Stimulated activated CD8-positive, alpha-beta memory T cell treated with anti-CD3 and anti-CD28 coated beads, Interleukin-7, amount 100 ng/mL, for 48 hours (primary cell): ENCODE measurements around the gene GRAP.

Experiments
- DNase-seq, 2 donors: peaks; one replicate each; pipeline ENCODE4 v3.0.0-alpha.2; 2020; ENCODE audit warnings: low read depth in 1 of 2; ENCODE audit errors: extremely low read depth in 1 of 2

The GRAP gene

GRCh38 chr17:19019041-19019941, 27.5 kb downstream of the GRAP start:
- no peak for DNase-seq

- no peak for DNase-seq
Measured at GRCh38 chr17:19018600-19018950, 28.2 kb downstream of the GRAP start.

GRCh38 chr17:19017804-19018599, 28.8 kb downstream of the GRAP start:
- DNase-seq, result no peak

DNA sequence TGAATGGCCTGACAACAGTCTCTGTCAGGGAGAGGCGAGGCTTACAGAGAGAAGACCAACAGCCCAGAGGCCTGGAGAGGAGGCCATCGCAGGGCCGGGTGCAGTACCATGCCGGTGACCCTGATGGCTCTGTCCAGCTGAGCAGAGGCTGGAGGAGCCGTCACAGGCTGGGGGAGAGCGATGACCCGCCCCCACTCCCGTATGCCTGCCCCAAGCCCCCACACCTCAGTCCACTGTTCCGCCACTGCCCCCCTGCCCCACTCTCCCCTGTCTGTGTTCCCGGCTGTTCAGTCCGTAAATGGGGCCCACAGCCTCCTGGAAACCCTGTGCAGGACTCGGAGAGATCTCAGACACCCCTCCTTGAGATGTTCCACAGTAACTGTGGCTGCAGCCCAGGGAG, 29.4 kb downstream of the GRAP start:
- DNase-seq, result no peak

DNA sequence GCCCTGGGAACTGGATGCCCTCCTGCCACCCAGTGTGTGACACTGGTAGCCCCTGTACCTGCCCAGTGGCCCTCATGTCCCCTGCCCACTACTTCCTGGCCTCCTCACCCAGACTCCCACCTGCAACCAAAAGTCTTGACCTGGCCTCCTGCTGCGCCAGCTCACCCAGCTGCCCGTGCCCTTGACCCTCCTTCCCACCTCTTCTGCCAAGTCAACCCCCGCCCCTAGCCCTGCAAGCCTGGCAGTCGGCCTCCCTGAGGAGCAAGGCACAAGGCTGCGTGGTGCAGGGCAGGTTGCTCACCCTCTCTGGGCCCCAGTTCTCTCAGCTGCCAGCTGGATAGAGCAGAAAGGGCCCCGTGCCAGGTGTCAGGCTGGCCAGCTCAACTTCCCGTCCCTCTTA, 29.9 kb downstream of the GRAP start:
- no peak for DNase-seq

DNA sequence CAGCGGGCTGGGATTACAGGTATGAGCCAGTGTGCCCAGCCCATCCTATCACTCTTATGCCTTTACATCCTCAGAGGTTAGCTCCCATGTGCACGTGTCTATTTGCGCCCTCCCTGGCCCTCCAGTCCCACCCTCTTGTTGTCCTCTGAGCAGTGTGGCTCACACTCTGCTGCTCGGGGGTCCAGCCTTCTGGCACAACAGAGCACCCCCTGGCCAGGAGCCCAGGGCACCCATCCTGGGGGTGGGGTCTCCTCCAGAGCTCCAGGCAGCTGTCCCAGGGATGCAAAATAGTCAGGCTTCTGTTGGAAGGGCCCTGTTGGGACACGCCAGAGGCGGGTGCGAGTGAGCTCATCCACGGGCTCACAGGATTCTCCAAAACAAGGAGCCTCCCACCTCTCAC, 30.5 kb downstream of the GRAP start:
- DNase-seq, result no peak

GRCh38 chr17:19015428-19015827, 31.3 kb downstream of the GRAP start:
- DNase-seq, result no peak

DNA sequence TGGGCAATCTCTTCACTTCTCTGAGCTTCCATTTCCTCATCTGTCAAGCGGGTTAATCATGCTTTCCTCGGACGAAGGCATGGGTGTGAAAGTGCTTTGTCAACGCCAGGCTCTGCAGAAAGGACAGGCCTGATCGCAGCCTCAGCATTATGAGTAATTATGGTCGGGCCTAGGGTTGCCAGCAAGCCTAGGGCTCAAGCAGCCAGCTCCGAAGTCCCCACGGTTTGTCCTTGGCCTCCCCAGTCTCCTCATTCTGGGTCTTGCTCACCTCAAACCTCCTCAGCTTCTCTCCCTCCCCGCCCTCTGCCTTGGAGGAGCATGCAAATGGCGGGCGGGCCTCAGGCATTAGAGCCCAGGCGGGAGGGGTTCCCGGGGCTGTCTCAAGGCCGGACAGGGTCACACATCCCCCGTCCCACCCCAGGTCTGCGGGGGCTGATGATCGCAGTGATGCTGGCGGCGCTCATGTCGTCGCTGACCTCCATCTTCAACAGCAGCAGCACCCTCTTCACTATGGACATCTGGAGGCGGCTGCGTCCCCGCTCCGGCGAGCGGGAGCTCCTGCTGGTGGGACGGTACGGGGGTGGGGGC, 32.0 kb downstream of the GRAP start:
- no peak for DNase-seq

DNA sequence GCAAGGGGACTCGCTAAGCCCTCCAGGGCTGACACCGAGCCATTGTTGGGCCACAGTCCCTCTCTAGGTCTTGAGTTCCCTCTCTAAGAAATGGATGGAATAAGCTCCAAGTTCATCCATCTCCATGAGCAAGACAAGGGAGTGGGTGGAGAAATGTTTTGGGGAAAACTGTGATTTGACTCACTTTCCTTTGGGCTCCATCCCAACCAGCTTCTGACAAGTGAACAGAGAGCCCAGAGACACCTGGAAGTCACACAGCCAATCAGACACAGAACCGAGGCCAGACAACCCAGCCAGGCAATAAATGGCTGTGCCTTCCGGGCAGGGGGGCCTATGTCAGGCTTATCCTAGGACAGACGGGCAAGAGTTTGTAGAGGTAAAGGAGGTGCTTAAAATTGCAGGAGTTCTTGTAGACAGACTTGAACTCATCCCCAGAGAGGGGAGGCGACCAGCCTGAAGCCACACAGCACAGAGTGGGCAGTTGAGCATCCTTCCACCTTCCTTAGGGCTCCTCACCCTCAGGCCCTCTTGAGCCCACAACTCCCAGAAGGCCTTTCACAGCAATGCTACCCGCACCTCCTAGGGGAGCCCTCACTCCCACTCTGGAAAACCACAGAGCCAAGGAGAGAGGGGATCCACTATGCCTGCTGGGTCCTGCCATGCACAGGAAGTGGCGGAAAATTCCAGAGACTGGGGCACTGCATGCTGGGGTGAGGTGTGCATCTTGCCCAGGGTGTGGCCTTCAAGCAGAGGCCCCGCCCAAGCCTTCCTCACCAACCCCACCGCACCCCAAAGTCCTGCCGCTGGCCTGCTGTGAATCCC, 32.7 kb downstream of the GRAP start:
- DNase-seq, result no peak

DNA sequence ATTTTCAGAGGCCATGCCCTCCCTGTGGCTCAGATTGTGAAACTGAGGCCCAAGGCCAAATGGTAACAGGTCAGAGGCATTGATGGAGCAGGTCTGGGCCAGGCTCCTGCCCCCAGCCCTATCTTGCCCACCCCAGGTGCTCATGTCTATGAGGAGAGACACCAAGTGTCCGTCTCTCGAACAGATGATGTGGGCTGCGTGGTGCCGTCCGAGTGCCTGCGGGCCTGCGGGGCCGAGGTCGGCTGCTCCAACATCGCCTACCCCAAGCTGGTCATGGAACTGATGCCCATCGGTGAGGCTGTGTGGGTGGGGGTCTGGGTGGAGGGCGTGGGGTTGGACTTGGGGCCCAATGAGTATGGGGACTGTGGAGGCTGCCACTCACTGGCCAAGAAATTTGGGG, 33.5 kb downstream of the GRAP start:
- DNase-seq, result no peak

DNA sequence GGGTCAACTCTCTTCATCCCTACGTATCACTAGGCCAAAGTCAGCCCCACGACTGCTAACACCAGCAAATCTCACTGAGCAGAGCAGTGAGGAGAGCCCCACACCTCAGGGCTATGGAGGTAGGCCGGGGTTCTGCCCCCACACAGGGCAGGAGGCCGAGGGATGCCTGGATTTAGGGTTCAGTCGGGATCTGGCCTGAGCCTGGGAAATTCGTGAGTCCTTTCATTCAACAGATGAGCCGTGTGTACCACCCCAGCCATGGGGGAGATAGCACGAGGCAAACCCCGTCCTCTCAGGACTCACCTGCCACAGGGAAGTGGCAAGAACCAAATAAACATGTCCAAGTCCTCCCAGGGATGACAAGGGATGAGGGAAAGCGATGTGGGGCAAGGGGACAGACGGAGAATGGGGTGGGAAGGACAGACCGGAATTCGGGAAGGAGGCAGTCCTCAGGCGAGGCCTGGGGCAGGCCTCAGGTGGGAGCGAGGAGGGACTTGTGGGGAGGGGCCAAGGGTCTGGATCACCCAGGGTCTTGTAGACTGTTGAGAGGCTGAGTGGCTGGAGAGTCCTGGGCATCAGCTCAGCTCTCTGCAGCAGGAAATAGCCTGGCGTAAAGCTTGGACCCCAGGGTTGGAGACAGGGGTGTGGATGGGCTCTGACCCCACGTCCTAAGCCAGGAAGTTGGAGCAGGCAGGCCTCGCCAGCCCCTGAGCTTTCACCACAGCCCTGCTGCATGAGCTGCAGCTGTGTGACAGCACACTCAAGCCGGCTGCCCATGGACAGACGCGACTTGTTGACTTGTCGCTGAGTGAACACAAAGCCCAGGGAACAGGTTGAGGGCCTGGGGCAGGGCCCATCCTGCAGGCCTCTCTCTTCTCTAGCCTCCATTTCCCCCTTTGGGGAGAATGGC, 34.3 kb downstream of the GRAP start:
- DNase-seq, result no peak

- DNase-seq, result no peak
Measured at GRCh38 chr17:19011581-19011980, 35.2 kb downstream of the GRAP start.

- no peak for DNase-seq
Measured at GRCh38 chr17:19010729-19011505, 35.8 kb downstream of the GRAP start.

GRCh38 chr17:19009970-19010369, 36.8 kb downstream of the GRAP start:
- no peak for DNase-seq

- DNase-seq, result no peak
Measured at GRCh38 chr17:19006698-19007097, 40.1 kb downstream of the GRAP start.

DNA sequence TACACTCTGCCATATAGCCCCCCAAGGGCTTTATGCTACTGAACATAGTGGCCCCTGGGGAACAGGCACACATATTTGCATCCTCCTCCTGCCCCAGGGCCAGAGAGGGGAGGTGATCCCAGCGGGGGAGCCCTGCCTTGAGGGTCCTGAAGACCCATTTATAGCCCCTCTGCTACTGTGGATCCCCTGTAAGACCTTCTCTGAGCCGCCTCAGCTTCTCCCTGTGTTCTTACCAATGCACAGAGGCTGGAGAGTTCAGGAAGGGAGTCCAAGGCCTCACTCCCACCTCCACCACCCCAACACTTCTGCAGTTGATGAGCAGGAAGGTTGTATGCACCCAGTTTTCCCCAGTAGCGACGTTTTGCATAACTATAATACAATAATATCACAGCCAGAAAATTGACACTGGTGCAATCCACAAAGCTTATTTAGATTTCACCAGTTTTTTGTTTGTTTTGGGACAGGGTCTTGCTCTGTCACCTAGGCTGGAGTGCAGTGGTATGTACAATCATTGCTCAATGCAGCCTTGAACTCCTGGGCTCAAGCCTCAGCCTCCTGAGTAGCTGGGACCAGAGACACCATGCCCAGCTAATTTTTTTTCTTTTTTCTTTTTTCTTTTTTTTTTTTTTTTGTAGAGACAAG, 40.8 kb downstream of the GRAP start:
- DNase-seq, result no peak

DNA sequence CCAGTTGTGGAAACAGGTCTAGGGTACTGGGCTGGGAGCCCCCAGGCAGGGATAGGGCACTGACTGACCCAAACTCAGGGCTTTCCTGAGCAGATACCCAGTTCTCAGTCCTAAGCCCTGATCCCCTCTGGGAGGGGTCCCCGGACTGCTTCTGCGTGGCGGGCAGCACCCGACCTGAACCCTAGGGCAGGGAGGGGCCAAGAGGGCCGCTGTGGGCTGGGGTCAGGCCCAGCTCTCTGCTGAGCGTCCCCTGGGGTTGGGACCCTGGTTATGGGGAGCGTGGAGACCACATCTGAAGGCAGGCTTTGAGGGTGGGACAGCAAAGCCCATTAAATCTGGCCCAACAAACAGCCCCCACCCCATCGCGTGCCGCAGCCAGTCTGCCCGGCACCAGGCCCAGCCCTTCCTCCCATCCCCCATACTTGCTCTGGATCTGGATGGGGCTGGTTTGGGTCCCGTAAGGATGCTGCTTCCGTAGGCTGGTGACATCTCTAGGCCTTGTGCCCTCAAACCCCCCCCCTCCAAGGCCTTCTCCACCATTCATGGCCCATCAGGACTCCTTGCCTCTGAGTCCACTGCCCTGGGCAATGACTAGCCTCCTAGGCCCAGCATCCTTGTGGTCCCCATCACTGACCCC, 41.5 kb downstream of the GRAP start:
- DNase-seq, result no peak
